GM18870 (cell line): ENCODE results near the gene PWWP2A.
"Not testable (repeated sequence)": the region's sequence is repeated elsewhere in the genome, so short reads cannot be mapped to it uniquely, and the experiment has no call there.

Experiments used
- ATAC-seq: cut with Tn5 transposase; IDR thresholded peaks from one replicate; pipeline ENCODE4 v1.9.1; 2021; ENCODE audit warnings: moderate library complexity; ENCODE audit not compliant: unreplicated experiment

Gene PWWP2A

DNA sequence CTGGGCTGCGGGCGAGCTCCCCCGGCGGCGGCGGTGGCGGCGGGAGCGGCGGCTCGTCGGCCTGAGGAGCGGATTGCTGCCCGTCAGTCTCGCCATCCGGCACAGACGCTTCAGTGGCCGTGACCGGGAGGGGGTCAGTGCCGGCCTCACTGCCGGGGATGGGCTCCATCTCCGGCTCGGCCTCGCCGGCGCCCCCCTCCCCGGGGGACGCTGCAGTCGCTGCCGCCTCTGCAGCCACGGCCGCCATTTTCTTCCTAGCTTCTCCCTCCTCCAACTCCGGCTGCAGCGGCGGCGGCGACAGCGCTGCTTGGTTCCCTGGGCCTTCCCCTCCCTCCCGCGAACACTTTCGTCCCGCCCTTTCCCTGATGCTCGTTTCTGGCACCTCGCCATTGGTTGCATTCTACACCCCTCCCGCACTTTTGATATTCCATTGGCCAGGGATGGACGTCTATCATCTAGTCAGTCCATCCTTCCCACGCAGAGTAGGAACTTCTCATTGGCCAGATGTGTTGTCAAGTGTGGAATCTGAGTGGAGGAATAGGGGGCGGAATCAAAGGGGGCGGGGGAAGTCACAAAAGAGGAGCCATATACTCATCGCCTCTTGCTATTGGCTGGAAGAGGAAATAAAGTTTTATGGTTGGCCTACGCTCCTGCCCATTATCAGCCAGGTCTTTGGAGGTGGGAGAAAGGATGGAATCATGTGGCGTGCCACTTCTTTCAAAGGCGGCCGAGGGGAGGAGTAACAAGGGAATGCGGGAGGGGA is at the start of gene PWWP2A:
TSS of gene PWWP2A (minus strand) at position 309 of the 763 bp plus-strand sequence. CDS start at position 247, 62 bp downstream.
- ATAC-seq: peak; percentile 97

DNA sequence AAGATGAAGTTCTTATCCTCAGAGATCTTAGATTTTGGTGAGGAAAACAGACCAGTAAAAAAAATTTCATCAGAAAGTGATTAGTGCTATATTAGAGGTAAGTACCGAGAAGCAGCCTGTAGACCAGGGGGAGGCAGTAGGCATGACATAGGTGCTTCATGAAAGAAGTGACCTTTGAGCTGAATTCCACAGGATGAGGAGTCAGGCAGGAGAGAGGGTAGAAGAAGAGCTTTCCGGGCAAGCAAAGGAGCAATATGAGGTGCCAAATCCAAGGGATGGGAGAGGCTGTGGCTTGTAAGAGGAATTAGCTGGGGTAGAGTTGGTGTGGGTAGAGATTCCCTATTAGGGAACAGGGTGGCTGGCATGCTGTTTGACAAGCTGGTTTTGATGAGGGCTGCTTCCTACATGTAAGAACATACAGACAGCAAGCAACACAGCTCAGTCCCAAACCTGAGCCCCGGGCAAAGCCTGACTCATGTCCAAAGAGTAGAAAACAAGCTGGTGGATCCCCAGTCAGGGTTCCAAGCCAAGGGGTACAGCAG is 48.4 kb upstream of the PWWP2A start:
- ATAC-seq: no peak

DNA sequence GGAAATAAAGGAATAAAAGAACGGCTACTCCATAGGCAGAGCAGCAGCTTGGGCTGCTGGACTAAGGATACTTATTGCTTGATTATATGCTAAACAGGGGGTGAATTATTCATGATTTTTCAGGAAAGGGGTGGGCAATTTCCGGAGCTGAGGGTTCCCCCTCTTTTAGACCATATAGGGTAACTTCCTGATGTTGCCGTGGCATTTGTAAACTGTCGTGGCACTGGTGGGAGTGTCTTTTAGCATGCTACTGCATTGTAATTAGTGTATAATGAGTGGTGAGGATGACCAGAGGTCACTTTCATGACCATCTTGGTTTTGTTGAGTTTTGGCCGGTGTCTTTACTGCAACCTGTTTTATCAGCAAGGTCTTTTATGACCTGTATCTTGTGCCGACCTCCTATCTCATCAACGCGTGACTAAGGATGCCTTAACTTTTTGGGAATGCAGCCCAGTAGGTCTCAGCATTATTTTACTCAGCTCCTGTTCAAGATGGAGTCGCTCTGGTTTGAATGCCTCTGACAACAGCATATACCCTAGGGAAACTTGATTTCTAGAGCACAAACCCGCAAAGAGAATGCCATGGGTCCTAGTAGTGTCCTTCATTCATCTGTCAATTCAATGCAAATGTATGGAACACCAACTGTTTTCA is 47.8 kb upstream of the PWWP2A start:
- ATAC-seq: no peak

DNA sequence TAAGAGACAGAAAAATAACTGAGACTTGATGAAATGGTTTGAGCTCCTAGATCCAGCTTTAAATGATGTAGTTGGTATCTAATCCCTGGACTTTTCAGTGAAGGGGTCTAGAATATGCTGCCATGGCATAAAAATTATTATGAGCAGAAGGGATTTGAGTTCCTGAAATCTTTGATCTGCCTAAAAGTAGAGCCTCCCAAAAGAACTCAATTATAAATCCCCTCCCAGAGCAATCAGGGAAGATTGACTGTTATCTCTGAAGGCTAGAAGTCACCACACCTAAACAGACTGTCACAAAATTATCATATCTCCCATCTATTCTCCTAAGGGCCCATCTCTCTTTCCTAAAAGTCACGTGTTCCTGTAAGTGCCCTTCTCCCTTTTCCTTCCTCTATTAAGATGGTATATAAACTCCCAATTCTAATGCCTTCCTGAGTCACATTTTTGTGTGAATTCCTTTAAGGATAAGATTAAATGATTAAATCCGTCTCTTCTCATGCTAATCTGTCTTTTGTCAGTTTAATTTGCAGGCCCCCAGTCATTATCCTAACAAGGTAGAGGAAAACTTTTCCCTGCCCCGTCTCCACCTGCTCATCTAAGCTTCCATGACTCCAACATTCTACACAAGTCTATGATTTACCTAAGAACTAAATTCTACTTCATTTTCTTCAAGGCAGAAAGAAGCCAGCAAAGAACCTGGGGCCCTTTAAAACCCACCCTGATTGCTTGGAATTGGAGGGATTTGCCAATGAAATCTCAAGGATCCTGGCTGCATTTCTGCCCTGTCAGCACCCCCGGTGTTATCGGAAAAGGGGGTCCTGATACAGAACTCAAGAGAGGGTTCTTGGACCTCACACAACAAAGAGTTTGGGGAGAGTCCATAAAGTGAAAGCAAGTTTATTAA is 47.1 kb upstream of the PWWP2A start:
- no peak for ATAC-seq

GRCh38 chr5:160165137-160166068 is 46.2 kb upstream of the PWWP2A start:
- no peak for ATAC-seq

- ATAC-seq: no peak
These were observed 43.7 kb upstream of the PWWP2A start for GRCh38 chr5:160162910-160163309.

DNA sequence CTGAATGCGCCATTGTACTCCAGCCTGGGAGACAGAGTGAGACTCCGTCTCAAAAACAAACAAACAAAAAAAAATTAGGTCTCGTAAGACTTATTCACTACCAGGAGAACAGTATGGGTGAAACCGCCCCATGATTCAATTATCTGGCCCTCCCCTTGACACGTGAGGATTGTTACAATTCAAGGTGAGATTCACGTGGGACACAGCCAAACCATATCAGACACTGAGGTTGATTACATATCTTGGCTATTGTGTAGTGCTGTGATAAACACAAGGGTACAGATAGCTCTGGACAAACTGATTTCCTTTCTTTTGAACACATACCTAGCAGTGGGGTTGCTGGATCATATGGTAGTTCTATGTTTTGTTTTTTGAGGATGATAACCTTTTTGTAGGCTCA is 42.4 kb upstream of the PWWP2A start:
- ATAC-seq: no peak

DNA sequence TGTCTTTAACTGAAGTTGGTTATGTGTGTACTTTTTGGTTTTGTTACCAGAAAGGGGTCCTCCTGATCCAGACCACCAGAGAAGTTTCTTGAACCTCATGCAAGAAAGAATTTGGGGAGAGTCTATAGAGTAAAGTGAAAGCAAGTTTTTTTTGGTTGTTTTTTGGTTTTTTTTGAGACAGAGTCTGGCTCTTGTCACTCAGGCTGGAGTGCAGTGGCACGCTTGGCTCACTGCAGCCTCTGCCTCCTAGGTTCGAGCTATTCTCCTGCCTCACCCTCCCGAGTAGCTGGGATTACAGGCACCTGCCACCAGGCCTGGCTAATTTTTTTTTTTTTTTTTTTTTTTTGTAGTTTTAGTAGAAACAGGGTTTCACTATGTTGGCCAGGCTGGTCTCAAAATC is 41.6 kb upstream of the PWWP2A start:
- ATAC-seq: not testable (repeated sequence)

GRCh38 chr5:160159991-160160792 is 40.9 kb upstream of the PWWP2A start:
- ATAC-seq: no peak

GRCh38 chr5:160158087-160158486 is 38.8 kb upstream of the PWWP2A start:
- ATAC-seq: no peak

GRCh38 chr5:160155017-160155750 is 35.9 kb upstream of the PWWP2A start:
- ATAC-seq: no peak

GRCh38 chr5:160152901-160153300 is 33.7 kb upstream of the PWWP2A start:
- no peak for ATAC-seq

DNA sequence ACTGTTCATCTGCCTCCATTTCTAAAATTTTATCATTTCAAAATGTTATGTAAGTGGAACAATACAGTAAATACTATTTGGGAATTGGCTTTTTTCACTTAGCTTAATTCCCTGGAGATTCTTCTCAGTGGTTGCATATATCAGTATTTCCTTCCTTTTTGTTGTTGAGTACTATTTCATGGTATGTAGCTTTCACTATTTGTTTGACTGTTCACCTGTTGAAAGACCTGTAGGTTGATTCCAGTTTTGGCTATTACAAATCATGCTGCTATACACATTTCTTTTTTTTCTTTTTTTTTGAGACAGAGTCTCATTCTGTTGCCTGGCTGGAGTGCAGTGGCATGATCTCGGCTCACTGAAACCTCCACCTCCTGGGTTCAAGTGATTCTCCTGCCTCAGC is 33.0 kb upstream of the PWWP2A start:
- peak; percentile 78 for ATAC-seq

DNA sequence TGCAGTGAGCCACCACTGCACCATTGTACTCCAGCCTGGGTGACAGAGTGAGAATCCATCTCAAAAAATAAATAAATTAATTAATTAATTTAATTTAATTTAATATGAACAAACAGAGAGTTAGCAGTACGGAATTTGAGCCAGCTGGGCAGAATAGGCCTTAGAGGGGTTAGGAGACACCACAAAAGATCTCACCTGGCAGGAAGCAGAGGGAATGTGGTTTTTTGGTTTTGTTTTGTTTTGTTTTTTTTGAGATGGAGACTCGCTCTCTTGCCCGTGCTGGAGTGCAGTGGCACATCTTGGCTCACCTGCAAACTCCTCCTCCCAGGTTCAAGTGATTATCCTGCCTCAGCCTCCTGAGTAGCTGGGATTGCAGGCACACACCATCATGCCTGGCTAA is 31.8 kb upstream of the PWWP2A start:
- ATAC-seq: no peak

- ATAC-seq: no peak
These were observed 31.1 kb upstream of the PWWP2A start for GRCh38 chr5:160150381-160150780.

DNA sequence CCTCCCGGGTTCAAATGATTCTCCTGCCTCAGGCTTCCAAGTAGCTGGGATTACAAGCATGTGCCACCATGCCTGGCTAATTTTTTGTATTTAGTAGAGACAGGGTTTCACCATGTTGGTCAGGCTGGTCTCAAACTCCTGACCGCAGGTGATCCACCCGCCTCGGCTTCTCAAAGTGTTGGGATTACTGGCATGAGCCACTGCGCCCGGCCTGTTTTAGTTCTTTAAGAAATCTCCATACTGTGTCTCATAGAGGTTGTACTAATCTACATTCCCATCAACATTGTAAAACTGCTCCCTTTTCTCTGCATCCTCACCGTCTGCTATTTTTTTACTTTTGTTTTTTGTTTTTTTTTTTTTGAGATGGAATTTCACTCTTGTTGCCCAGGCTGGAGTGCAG is 25.2 kb upstream of the PWWP2A start:
- not testable (repeated sequence) for ATAC-seq

DNA sequence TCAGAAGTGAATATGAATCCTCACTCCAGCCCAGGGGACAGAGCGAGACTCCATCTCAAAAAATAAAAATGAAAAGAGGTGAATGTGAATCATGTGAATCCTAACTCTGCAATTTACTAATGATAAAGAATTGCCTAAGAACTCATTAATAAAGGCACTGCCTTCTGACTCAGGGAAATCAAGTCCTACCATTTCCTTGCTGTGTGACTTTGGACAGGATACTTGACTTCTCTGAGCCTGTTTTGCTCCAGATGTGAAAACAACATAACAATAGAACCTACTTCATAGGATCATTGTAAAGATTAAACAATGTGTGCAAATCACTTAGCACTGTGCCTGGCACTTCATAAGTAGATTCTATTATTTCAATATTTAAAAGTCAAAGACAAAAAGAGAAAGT is 15.1 kb upstream of the PWWP2A start:
- ATAC-seq: no peak

DNA sequence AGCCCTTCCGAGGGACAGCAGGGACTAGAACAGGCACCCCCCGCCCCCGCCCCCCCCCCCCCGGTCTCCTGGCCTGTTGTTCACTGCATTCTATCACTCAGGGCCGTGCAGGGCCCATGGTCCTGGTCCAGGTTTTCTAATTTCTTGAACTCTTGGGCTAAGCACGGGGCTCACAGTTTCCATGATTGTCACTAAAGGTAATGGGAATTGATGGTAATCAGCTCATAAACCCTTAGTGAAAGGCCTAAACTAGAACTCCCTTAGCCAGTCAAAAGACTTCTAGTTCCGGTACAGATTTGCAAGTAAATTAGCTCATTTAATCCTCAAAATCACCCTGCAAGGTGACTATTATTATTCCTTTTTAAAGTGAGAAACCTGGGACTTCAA is 14.7 kb upstream of the PWWP2A start:
- no peak for ATAC-seq
